HFFc6 (cell line): ENCODE measurements around the gene HMX1. TPM values are rescaled to one million over a fixed set of nuclear protein-coding genes. Genes with fewer than 3 reads are reported as not detected.

Experiments used
- DNase-seq: peaks from one replicate; pipeline ENCODE4 v3.0.0-alpha.2; 2018
- H3K27ac Mint-ChIP-seq: 2 replicates; pipeline ENCODE4 v1.8.0; 2020; ENCODE audit warnings: mild to moderate bottlenecking, mixed read lengths
- H3K27me3 Mint-ChIP-seq: 2 replicates; pipeline ENCODE4 v1.8.0; 2021; ENCODE audit warnings: mild to moderate bottlenecking, moderate library complexity, mixed read lengths; ENCODE audit not compliant: insufficient read depth
- H3K36me3 Mint-ChIP-seq: 2 replicates; pipeline ENCODE4 v1.8.0; 2021; ENCODE audit warnings: low read depth, mixed read lengths
- H3K4me1 Mint-ChIP-seq: 2 replicates; pipeline ENCODE4 v1.8.0; 2020; ENCODE audit warnings: low read depth, mixed read lengths
- H3K4me3 Mint-ChIP-seq: 2 replicates; pipeline ENCODE4 v1.8.0; 2020; ENCODE audit warnings: mild to moderate bottlenecking, moderate library complexity, mixed read lengths
- H3K9me3 Mint-ChIP-seq: 2 replicates; pipeline ENCODE4 v1.8.0; 2020; ENCODE audit warnings: mild to moderate bottlenecking, mixed read lengths
- total RNA-seq, 6 experiments: library from RNA; stranded (reverse); fragmentation: NEBNext Ultra II Directional; extraction: Animal tissue kit (Norgen Biotek cat#: 25700); gene quantifications; 2 replicates in 1 of 6; 3 replicates in 5 of 6; pipeline ENCODE4 v1.2.3, GENCODE V29; 2021
- TF ChIP-seq, protein P1 (sequence below): fragments of 200-600 bp; sonication (generic); IDR thresholded peaks from 2 replicates; pipeline ENCODE4 v1.5.0; 2021; ENCODE audit warnings: antibody characterized with exemption, mild to moderate bottlenecking

HMX1 gene
- total RNA-seq, 6 experiments from 2014 or later = not detected

DNA sequence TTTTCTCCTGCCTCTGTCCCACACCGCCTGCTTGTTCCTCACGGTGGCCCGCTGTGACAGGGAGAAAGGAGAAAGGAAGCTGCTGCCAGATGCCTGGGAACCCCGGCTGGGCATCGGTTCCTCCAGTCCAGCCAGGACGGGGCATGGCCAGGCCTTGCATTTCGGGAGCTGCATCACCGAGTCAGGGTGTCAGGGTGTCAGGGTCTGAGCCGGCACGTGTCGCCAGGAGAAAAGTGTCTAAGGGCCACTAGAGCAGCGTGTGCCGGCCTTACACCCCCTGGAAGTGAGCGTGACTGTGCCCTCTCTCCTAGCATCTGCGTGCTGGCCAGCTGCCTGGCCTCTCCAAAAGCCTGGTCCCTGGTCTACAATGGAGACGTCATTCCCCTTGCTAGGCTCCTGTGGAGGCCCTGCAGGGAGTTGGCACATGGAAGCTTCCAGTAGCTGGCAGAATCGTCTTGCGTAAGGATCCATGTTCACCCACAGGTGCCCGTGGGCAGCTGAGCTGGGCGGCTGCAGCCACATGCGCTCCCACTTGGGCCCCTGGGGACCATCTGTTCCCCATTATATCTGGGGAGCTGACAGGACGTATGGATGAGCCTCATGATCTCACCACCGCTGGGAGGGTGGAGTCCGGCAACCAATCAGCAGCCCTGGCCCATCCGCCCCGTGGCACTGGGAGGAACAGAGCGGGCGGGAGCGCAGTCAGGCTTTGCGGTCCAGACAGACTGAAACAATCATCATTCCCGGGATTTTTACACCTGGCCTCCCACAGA, 39.9 kb upstream of the HMX1 start:
- Mint-ChIP-seq H3K36me3 (no peaks in the 10 kb centered on the region), H3K4me1 (peaks cover 8% of the 10 kb centered on the region; the same call in 1 of the 2 replicates), H3K4me3 (no peak overlapping the region), H3K9me3 (no peaks in the 10 kb centered on the region), H3K27me3 (peaks cover 17% of the 10 kb centered on the region; the same call in 1 of the 2 replicates), H3K27ac (no peak overlapping the region)
- TF ChIP-seq, protein P1, sequence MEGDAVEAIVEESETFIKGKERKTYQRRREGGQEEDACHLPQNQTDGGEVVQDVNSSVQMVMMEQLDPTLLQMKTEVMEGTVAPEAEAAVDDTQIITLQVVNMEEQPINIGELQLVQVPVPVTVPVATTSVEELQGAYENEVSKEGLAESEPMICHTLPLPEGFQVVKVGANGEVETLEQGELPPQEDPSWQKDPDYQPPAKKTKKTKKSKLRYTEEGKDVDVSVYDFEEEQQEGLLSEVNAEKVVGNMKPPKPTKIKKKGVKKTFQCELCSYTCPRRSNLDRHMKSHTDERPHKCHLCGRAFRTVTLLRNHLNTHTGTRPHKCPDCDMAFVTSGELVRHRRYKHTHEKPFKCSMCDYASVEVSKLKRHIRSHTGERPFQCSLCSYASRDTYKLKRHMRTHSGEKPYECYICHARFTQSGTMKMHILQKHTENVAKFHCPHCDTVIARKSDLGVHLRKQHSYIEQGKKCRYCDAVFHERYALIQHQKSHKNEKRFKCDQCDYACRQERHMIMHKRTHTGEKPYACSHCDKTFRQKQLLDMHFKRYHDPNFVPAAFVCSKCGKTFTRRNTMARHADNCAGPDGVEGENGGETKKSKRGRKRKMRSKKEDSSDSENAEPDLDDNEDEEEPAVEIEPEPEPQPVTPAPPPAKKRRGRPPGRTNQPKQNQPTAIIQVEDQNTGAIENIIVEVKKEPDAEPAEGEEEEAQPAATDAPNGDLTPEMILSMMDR = no peak
- no peak for DNase-seq

DNA sequence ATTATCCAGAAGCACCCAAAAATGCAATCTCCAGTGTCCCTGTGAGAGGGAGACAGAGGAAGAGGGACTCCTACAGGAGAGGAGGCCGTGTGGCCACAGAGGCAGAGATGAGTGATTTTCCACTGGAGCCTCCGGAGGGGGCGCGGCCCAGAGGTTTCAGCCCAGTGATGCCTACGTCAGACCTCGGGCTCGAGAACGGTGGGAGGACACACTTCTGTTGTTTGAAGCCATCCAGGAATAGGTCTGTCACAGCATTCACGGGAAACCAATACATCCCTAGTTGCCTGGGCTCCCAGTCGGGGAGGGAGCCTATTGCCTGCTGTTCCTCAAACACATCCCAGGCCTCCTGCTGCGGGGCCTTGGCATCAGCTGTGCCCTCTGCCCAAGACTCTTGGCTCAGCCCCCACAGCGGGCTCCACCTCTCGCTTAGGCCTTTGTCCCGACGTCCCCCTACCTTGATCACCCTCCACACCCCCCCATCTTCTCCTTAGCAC, 39.2 kb upstream of the HMX1 start:
- no peaks in the 10 kb centered on the region for H3K9me3 Mint-ChIP-seq
- DNase-seq = no peak
- no peak overlapping the region for H3K4me3 Mint-ChIP-seq
- H3K27me3 Mint-ChIP-seq = peaks cover 17% of the 10 kb centered on the region; the same call in 1 of the 2 replicates
- TF ChIP-seq, protein P1 = no peak
- H3K4me1 Mint-ChIP-seq = peaks cover 8% of the 10 kb centered on the region; the same call in 1 of the 2 replicates
- H3K27ac Mint-ChIP-seq = no peak overlapping the region
- no peaks in the 10 kb centered on the region for H3K36me3 Mint-ChIP-seq

DNA sequence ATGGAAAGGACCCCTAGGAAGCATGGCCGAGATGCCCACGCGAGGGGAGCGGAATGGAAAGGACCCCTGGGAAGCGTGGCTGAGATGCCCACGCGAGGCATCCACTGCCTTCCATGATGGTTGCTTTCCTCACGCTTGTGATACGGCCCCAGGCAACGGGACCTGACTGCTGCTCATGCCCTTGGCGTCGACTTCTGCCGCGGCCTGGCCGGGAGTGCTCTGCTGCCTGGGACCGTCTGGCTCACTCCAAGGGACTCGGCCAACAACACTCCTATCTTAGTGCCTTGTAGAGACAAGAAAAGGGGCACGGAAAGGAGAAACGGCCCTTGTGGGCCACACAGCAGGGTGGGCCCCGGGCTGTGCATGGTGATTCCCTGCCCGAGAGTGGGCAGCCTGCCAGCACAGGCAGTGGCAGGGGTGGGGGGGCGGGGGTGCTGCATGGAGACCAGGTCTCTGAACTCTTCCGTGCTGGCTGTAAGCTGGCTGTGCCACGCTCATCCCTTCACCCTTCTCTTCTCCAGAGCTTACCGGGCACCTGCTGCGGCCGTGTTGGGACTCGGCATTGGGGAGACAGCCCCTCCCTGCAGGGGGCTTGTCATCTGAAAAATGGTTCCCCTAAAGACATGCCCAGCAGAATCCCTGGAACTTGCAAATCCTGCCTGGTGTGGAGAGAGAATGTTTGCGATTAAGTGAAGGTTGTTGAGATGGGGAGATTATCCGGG, 38.6 kb upstream of the HMX1 start:
- TF ChIP-seq, protein P1 = no peak
- peaks cover 8% of the 10 kb centered on the region; the same call in 1 of the 2 replicates for H3K4me1 Mint-ChIP-seq
- no peak for DNase-seq
- no peaks in the 10 kb centered on the region for H3K9me3 Mint-ChIP-seq
- no peak overlapping the region for H3K4me3 Mint-ChIP-seq
- H3K27ac Mint-ChIP-seq = no peak overlapping the region
- H3K27me3 Mint-ChIP-seq = peaks cover 15% of the 10 kb centered on the region; the same call in 1 of the 2 replicates
- no peaks in the 10 kb centered on the region for H3K36me3 Mint-ChIP-seq

DNA sequence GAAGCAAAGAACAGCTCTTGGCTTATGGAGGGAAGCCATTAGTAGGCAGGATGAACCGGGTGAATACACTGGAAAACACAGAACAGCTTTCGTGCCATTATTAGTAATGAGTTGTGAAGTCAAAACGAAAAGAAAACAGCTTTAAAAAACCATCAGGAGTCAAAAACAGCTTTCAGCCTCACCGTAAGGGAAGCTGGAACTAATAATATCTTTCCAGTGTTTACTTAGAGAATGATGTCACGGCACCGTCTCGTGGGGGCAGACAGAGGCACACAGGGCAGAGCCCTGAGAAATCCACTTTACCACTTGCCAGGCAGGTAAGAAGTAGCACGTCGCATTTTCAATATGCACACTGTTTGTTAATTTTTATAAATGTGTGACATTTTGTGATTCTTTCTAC, 37.9 kb upstream of the HMX1 start:
- peaks cover 8% of the 10 kb centered on the region; the same call in 1 of the 2 replicates for H3K4me1 Mint-ChIP-seq
- H3K27me3 Mint-ChIP-seq = peaks cover 20% of the 10 kb centered on the region
- H3K27ac Mint-ChIP-seq = no peak overlapping the region
- H3K4me3 Mint-ChIP-seq = no peak overlapping the region
- TF ChIP-seq, protein P1 = no peak
- no peaks in the 10 kb centered on the region for H3K36me3 Mint-ChIP-seq
- no peak for DNase-seq
- no peaks in the 10 kb centered on the region; the same call in 1 of the 2 replicates for H3K9me3 Mint-ChIP-seq

DNA sequence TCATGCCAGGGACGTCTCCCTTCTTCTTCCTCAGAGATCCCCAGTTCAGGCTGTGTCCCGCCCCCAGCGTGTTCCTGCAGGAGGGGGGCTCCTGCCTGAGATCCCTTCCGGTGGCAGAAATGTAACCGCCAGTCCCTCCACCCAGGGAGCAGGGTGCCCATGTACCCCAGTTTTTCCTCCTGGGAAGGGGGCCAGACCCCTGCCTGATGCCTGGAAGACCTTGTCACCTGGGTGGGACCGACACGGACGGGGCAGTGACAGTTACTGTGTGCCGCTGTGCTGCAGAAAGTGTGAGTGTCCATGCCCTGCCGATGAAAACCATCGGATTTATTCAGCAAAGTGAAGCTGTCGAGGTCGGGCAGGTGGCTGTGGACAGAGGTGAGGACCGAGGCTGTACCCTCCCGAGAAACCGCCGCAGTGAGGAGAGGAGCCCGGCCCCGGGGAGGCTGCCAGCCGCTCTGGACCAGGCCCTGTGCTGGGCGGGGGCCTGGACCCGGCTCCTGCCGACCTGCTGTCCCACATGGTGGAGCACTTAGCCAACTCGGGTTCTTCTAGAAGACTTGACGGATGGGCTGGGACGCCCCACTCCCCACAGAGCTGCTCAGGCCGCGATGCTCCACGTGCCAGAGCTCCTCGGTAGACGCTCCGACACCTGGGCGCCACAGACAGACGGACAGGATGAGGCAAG, 36.7 kb upstream of the HMX1 start:
- H3K4me3 Mint-ChIP-seq = no peak overlapping the region
- H3K9me3 Mint-ChIP-seq = no peaks in the 10 kb centered on the region; the same call in 1 of the 2 replicates
- DNase-seq = no peak
- TF ChIP-seq, protein P1 = no peak
- H3K36me3 Mint-ChIP-seq = no peaks in the 10 kb centered on the region
- peaks cover 8% of the 10 kb centered on the region; the same call in 1 of the 2 replicates for H3K4me1 Mint-ChIP-seq
- H3K27me3 Mint-ChIP-seq = peaks cover 25% of the 10 kb centered on the region
- H3K27ac Mint-ChIP-seq = no peak overlapping the region
